ENCODE data around the gene PLCH1. TPM values are rescaled to one million over a fixed set of nuclear protein-coding genes. Genes with fewer than 3 reads are reported as not detected.
"Not testable (repeated sequence)": the region's sequence is repeated elsewhere in the genome, so short reads cannot be mapped to it uniquely, and the experiment has no call there.

PLCH1 gene
- total RNA-seq, 1 donor from 2014 or later = 0.16 TPM

GRCh38 chr3:155618543-155618942 is 126.3 kb downstream of the PLCH1 start:
- H3K4me3 Mint-ChIP-seq = no peak overlapping the region
- no peaks in the 10 kb centered on the region for H3K4me1 Mint-ChIP-seq (ENCODE audit: low read depth)
- H3K36me3 Mint-ChIP-seq (ENCODE audit: low read depth) = no peaks in the 10 kb centered on the region
- DNase-seq (ENCODE audit: low spot score) = no peak
- intact Hi-C loops (cut with micrococcal nuclease) = no loop called here
- H3K9me3 Mint-ChIP-seq = peaks cover 10% of the 10 kb centered on the region
- H3K27ac Mint-ChIP-seq = no peak overlapping the region
- H3K27me3 Mint-ChIP-seq (ENCODE audit: insufficient read depth) = no peaks in the 10 kb centered on the region

GRCh38 chr3:155617346-155617925 is 127.4 kb downstream of the PLCH1 start:
- H3K36me3 Mint-ChIP-seq (ENCODE audit: low read depth) = no peaks in the 10 kb centered on the region
- intact Hi-C loops (cut with micrococcal nuclease) = no loop called here
- DNase-seq (ENCODE audit: low spot score) = no peak
- H3K27ac Mint-ChIP-seq = no peak overlapping the region
- no peaks in the 10 kb centered on the region for H3K27me3 Mint-ChIP-seq (ENCODE audit: insufficient read depth)
- no peak overlapping the region for H3K4me3 Mint-ChIP-seq
- peaks cover 10% of the 10 kb centered on the region for H3K9me3 Mint-ChIP-seq
- H3K4me1 Mint-ChIP-seq (ENCODE audit: low read depth) = no peaks in the 10 kb centered on the region

GRCh38 chr3:155615141-155615540 is 129.7 kb downstream of the PLCH1 start:
- H3K27me3 Mint-ChIP-seq (ENCODE audit: insufficient read depth); H3K4me3 Mint-ChIP-seq; intact Hi-C loops (cut with micrococcal nuclease); H3K27ac Mint-ChIP-seq; H3K4me1 Mint-ChIP-seq (ENCODE audit: low read depth); H3K36me3 Mint-ChIP-seq (ENCODE audit: low read depth); DNase-seq (ENCODE audit: low spot score): not testable (repeated sequence)
- peaks cover 15% of the 10 kb centered on the region for H3K9me3 Mint-ChIP-seq

- not testable (repeated sequence) for DNase-seq (ENCODE audit: low spot score); H3K27ac Mint-ChIP-seq
Measured at GRCh38 chr3:155614410-155614809, 130.5 kb downstream of the PLCH1 start.

GRCh38 chr3:155611456-155611855 is 133.4 kb downstream of the PLCH1 start:
- Mint-ChIP-seq H3K27ac (no peak overlapping the region), H3K36me3 (ENCODE audit: low read depth) (no peaks in the 10 kb centered on the region), H3K4me3 (no peak overlapping the region), H3K9me3 (peaks cover 24% of the 10 kb centered on the region), H3K4me1 (ENCODE audit: low read depth) (no peaks in the 10 kb centered on the region), H3K27me3 (ENCODE audit: insufficient read depth) (peaks cover 3% of the 10 kb centered on the region)
- intact Hi-C loops (cut with micrococcal nuclease) = no loop called here
- DNase-seq (ENCODE audit: low spot score) = no peak

More at GRCh38 chr3:155614410-155614809, 130.5 kb downstream of the PLCH1 start:
- H3K27me3 Mint-ChIP-seq (ENCODE audit: insufficient read depth); H3K36me3 Mint-ChIP-seq (ENCODE audit: low read depth); H3K4me1 Mint-ChIP-seq (ENCODE audit: low read depth); intact Hi-C loops (cut with micrococcal nuclease); H3K4me3 Mint-ChIP-seq: not testable (repeated sequence)
- H3K9me3 Mint-ChIP-seq = peaks cover 19% of the 10 kb centered on the region

- H3K27ac Mint-ChIP-seq = no peak overlapping the region
- H3K36me3 Mint-ChIP-seq (ENCODE audit: low read depth) = no peaks in the 10 kb centered on the region
- intact Hi-C loops (cut with micrococcal nuclease) = no loop called here
Measured at GRCh38 chr3:155609586-155609985, 135.3 kb downstream of the PLCH1 start.

GRCh38 chr3:155608228-155608920 is 136.5 kb downstream of the PLCH1 start:
- Mint-ChIP-seq H3K27me3 (ENCODE audit: insufficient read depth) (peaks cover 3% of the 10 kb centered on the region), H3K9me3 (peaks cover 14% of the 10 kb centered on the region), H3K36me3 (ENCODE audit: low read depth) (no peaks in the 10 kb centered on the region), H3K4me1 (ENCODE audit: low read depth) (no peaks in the 10 kb centered on the region), H3K4me3 (no peak overlapping the region), H3K27ac (no peak overlapping the region)
- intact Hi-C loops (cut with micrococcal nuclease) = no loop called here
- DNase-seq (ENCODE audit: low spot score) = no peak

More at GRCh38 chr3:155609586-155609985, 135.3 kb downstream of the PLCH1 start:
- Mint-ChIP-seq H3K9me3 (peaks cover 14% of the 10 kb centered on the region), H3K4me1 (ENCODE audit: low read depth) (no peaks in the 10 kb centered on the region), H3K27me3 (ENCODE audit: insufficient read depth) (peaks cover 3% of the 10 kb centered on the region), H3K4me3 (no peak overlapping the region)
- DNase-seq (ENCODE audit: low spot score) = no peak

- intact Hi-C loops (cut with micrococcal nuclease) = no loop called here
Measured at GRCh38 chr3:155607761-155608160, 137.1 kb downstream of the PLCH1 start.

GRCh38 chr3:155605571-155605970 is 139.3 kb downstream of the PLCH1 start:
- no peak for DNase-seq (ENCODE audit: low spot score)
- Mint-ChIP-seq H3K36me3 (ENCODE audit: low read depth) (no peaks in the 10 kb centered on the region), H3K4me1 (ENCODE audit: low read depth) (no peaks in the 10 kb centered on the region), H3K4me3 (no peak overlapping the region), H3K27me3 (ENCODE audit: insufficient read depth) (peaks cover 3% of the 10 kb centered on the region), H3K27ac (no peak overlapping the region), H3K9me3 (peaks cover 8% of the 10 kb centered on the region)
- intact Hi-C loops (cut with micrococcal nuclease) = no loop called here

More at GRCh38 chr3:155607761-155608160, 137.1 kb downstream of the PLCH1 start:
- Mint-ChIP-seq H3K27ac (no peak overlapping the region), H3K27me3 (ENCODE audit: insufficient read depth) (peaks cover 3% of the 10 kb centered on the region), H3K36me3 (ENCODE audit: low read depth) (no peaks in the 10 kb centered on the region), H3K9me3 (peaks cover 14% of the 10 kb centered on the region), H3K4me1 (ENCODE audit: low read depth) (no peaks in the 10 kb centered on the region), H3K4me3 (no peak overlapping the region)
- DNase-seq (ENCODE audit: low spot score) = no peak

- H3K27me3 Mint-ChIP-seq (ENCODE audit: insufficient read depth) = peaks cover 3% of the 10 kb centered on the region
- no peaks in the 10 kb centered on the region for H3K36me3 Mint-ChIP-seq (ENCODE audit: low read depth)
- H3K4me1 Mint-ChIP-seq (ENCODE audit: low read depth) = no peaks in the 10 kb centered on the region
- H3K9me3 Mint-ChIP-seq = peaks cover 8% of the 10 kb centered on the region
- intact Hi-C loops (cut with micrococcal nuclease) = no loop called here
- H3K27ac Mint-ChIP-seq = no peak overlapping the region
- H3K4me3 Mint-ChIP-seq = no peak overlapping the region
- DNase-seq (ENCODE audit: low spot score) = no peak
Measured at GRCh38 chr3:155604967-155605366, 139.9 kb downstream of the PLCH1 start.

- H3K4me1 Mint-ChIP-seq (ENCODE audit: low read depth) = no peaks in the 10 kb centered on the region
- peaks cover 2% of the 10 kb centered on the region for H3K9me3 Mint-ChIP-seq
- intact Hi-C loops (cut with micrococcal nuclease) = no loop called here
- H3K27me3 Mint-ChIP-seq (ENCODE audit: insufficient read depth) = peaks cover 2% of the 10 kb centered on the region
- H3K36me3 Mint-ChIP-seq (ENCODE audit: low read depth) = no peaks in the 10 kb centered on the region
- no peak overlapping the region for H3K27ac Mint-ChIP-seq
- no peak overlapping the region for H3K4me3 Mint-ChIP-seq
- DNase-seq (ENCODE audit: low spot score) = no peak
Measured at GRCh38 chr3:155604126-155604525, 140.7 kb downstream of the PLCH1 start.

GRCh38 chr3:155603302-155603701 is 141.6 kb downstream of the PLCH1 start:
- no peak overlapping the region for H3K4me3 Mint-ChIP-seq
- H3K36me3 Mint-ChIP-seq (ENCODE audit: low read depth) = no peaks in the 10 kb centered on the region
- intact Hi-C loops (cut with micrococcal nuclease) = no loop called here
- H3K27ac Mint-ChIP-seq = no peak overlapping the region
- DNase-seq (ENCODE audit: low spot score) = no peak
- no peaks in the 10 kb centered on the region for H3K27me3 Mint-ChIP-seq (ENCODE audit: insufficient read depth)
- H3K4me1 Mint-ChIP-seq (ENCODE audit: low read depth) = no peaks in the 10 kb centered on the region
- no peaks in the 10 kb centered on the region for H3K9me3 Mint-ChIP-seq

- H3K27me3 Mint-ChIP-seq (ENCODE audit: insufficient read depth) = no peaks in the 10 kb centered on the region
- DNase-seq (ENCODE audit: low spot score) = no peak
- intact Hi-C loops (cut with micrococcal nuclease) = no loop called here
- no peak overlapping the region for H3K4me3 Mint-ChIP-seq
- H3K36me3 Mint-ChIP-seq (ENCODE audit: low read depth) = no peaks in the 10 kb centered on the region
- H3K9me3 Mint-ChIP-seq = no peaks in the 10 kb centered on the region
- no peak overlapping the region for H3K27ac Mint-ChIP-seq
- no peaks in the 10 kb centered on the region for H3K4me1 Mint-ChIP-seq (ENCODE audit: low read depth)
Measured at GRCh38 chr3:155602307-155602706, 142.6 kb downstream of the PLCH1 start.
